ENCODE data around the gene MCF2L.

The MCF2L gene

GRCh38 chr13:113148940-113149503 is 180.0 kb downstream of the MCF2L start:
- Mint-ChIP-seq H3K27ac (no peak overlapping the region), H3K4me1 (ENCODE audit: low read depth) (peaks cover 13% of the 10 kb centered on the region), H3K36me3 (no peaks in the 10 kb centered on the region), H3K4me3 (no peak overlapping the region), H3K27me3 (no peaks in the 10 kb centered on the region), H3K9me3 (ENCODE audit: low read depth) (no peaks in the 10 kb centered on the region)
